ENCODE data around the gene RBM33.
A peak's percentile ranks its signal among the peaks of the same experiment; 100 is the strongest.

RBM33 gene

GRCh38 chr7:155713384-155713783 is 68.9 kb downstream of the RBM33 start:
- H3K4me3 ChIP-seq: no peak overlapping the region
- H3K27ac ChIP-seq: no peak overlapping the region

- H3K4me3 ChIP-seq: no peak overlapping the region
- H3K27ac ChIP-seq: no peak overlapping the region
Measured at GRCh38 chr7:155714702-155715101, 70.2 kb downstream of the RBM33 start.

GRCh38 chr7:155715111-155715805 is 70.8 kb downstream of the RBM33 start:
- Histone ChIP-seq H3K4me3 (no peak overlapping the region), H3K27ac (no peak overlapping the region)

- Histone ChIP-seq H3K4me3 (no peak overlapping the region), H3K27ac (no peak overlapping the region)
Measured at GRCh38 chr7:155717010-155717744, 72.7 kb downstream of the RBM33 start.

GRCh38 chr7:155721056-155721455 is 76.6 kb downstream of the RBM33 start:
- Histone ChIP-seq H3K4me3 (no peak overlapping the region), H3K27ac (no peak overlapping the region)

GRCh38 chr7:155722118-155722517 is 77.7 kb downstream of the RBM33 start:
- H3K4me3 ChIP-seq: no peak overlapping the region
- H3K27ac ChIP-seq: peak overlapping the region in 2 of 21 experiments; percentile 53

- Histone ChIP-seq H3K27ac (no peak overlapping the region), H3K4me3 (no peak overlapping the region)
Measured at GRCh38 chr7:155722936-155723335, 78.5 kb downstream of the RBM33 start.

GRCh38 chr7:155724327-155725005 is 80.0 kb downstream of the RBM33 start:
- Histone ChIP-seq H3K27ac (no peak overlapping the region), H3K4me3 (no peak overlapping the region)

GRCh38 chr7:155725006-155725355 is 80.5 kb downstream of the RBM33 start:
- Histone ChIP-seq H3K4me3 (no peak overlapping the region), H3K27ac (no peak overlapping the region)

GRCh38 chr7:155727616-155728015 is 83.2 kb downstream of the RBM33 start:
- Histone ChIP-seq H3K4me3 (no peak overlapping the region), H3K27ac (no peak overlapping the region)

GRCh38 chr7:155728116-155728515 is 83.7 kb downstream of the RBM33 start:
- no peak overlapping the region for H3K27ac ChIP-seq
- H3K4me3 ChIP-seq: no peak overlapping the region

- H3K27ac ChIP-seq: no peak overlapping the region
- no peak overlapping the region for H3K4me3 ChIP-seq
Measured at GRCh38 chr7:155729847-155730246, 85.4 kb downstream of the RBM33 start.

GRCh38 chr7:155731380-155731779 is 86.9 kb downstream of the RBM33 start:
- H3K4me3 ChIP-seq: no peak overlapping the region
- H3K27ac ChIP-seq: no peak overlapping the region

- H3K27ac ChIP-seq: no peak overlapping the region
- H3K4me3 ChIP-seq: no peak overlapping the region
Measured at GRCh38 chr7:155731871-155732270, 87.4 kb downstream of the RBM33 start.

- no peak overlapping the region for H3K4me3 ChIP-seq
- no peak overlapping the region for H3K27ac ChIP-seq
Measured at GRCh38 chr7:155732286-155732685, 87.8 kb downstream of the RBM33 start.

GRCh38 chr7:155733582-155734444 is 89.4 kb downstream of the RBM33 start:
- Histone ChIP-seq H3K4me3 (no peak overlapping the region), H3K27ac (peak overlapping the region in 2 of 21 experiments; percentile 19 to 31)

- no peak overlapping the region for H3K4me3 ChIP-seq
- H3K27ac ChIP-seq: no peak overlapping the region
Measured at GRCh38 chr7:155734445-155734809, 90.0 kb downstream of the RBM33 start.

- Histone ChIP-seq H3K27ac (no peak overlapping the region), H3K4me3 (no peak overlapping the region)
Measured at GRCh38 chr7:155735442-155736115, 91.1 kb downstream of the RBM33 start.

GRCh38 chr7:155737590-155737989 is 93.1 kb downstream of the RBM33 start:
- H3K27ac ChIP-seq: no peak overlapping the region
- H3K4me3 ChIP-seq: no peak overlapping the region

- H3K27ac ChIP-seq: no peak overlapping the region
- H3K4me3 ChIP-seq: no peak overlapping the region
Measured at GRCh38 chr7:155738104-155738503, 93.6 kb downstream of the RBM33 start.
